Fibroblast of lung (primary cell): ENCODE data around the gene FGF5. TPM values are rescaled to one million over a fixed set of nuclear protein-coding genes. Genes with fewer than 3 reads are reported as not detected.
"Not testable (repeated sequence)": the region's sequence is repeated elsewhere in the genome, so short reads cannot be mapped to it uniquely, and the experiment has no call there.

Experiments
- DNase-seq, 2 donors: peaks; one replicate each; pipeline versions ENCODE4 v3.0.0 to v3.0.0-alpha.2; 2010; ENCODE audit warnings: low read depth in 2 of 2
- H2AFZ ChIP-seq: 2 replicates; pipeline ENCODE4 v1.5.1; 2012; ENCODE audit warnings: low read length, control low read depth, inconsistent platforms
- H3K27ac ChIP-seq: 2 replicates; pipeline ENCODE4 v1.5.1; 2011; ENCODE audit warnings: low read length, control low read depth; ENCODE audit not compliant: insufficient read depth
- H3K27me3 ChIP-seq: 2 replicates; pipeline ENCODE4 v1.5.1; 2011; ENCODE audit warnings: mild to moderate bottlenecking, low read length; ENCODE audit not compliant: control insufficient read depth, insufficient read depth
- H3K36me3 ChIP-seq: 2 replicates; pipeline ENCODE4 v1.5.1; 2011; ENCODE audit warnings: low read length; ENCODE audit not compliant: control insufficient read depth, insufficient read depth
- H3K4me1 ChIP-seq: 2 replicates; pipeline ENCODE4 v1.5.1; 2011; ENCODE audit warnings: low read length; ENCODE audit not compliant: control insufficient read depth, insufficient read depth; ENCODE audit errors: extremely low read depth
- H3K4me2 ChIP-seq: 2 replicates; pipeline ENCODE4 v1.5.1; 2011; ENCODE audit warnings: low read length, control low read depth; ENCODE audit not compliant: insufficient read depth; ENCODE audit errors: extremely low read depth
- H3K4me3 ChIP-seq, 4 experiments: fragments of 200-600 bp in 1 of 4; sonication (generic) in 1 of 4; replicated peaks in 1 of 4; 2 replicates each; pipeline ENCODE4 v1.5.1; 2011 to 2016; ENCODE audit warnings: low read length in 4 of 4, low read depth in 3 of 4, mild to moderate bottlenecking in 3 of 4, control low read depth in 2 of 4, inconsistent platforms in 1 of 4, mixed read lengths in 1 of 4; ENCODE audit not compliant: insufficient read depth in 1 of 4; ENCODE audit errors: control extremely low read depth in 1 of 4
- H3K79me2 ChIP-seq: 2 replicates; pipeline ENCODE4 v1.5.1; 2012; ENCODE audit warnings: mild to moderate bottlenecking, low read length, inconsistent platforms; ENCODE audit not compliant: control insufficient read depth, insufficient read depth
- H3K9ac ChIP-seq: 2 replicates; pipeline ENCODE4 v1.5.1; 2011; ENCODE audit warnings: mild to moderate bottlenecking, low read length, control low read depth; ENCODE audit not compliant: insufficient read depth
- H3K9me3 ChIP-seq: 2 replicates; pipeline ENCODE4 v1.5.1; 2012; ENCODE audit warnings: low read depth, low read length; ENCODE audit not compliant: control insufficient read depth, insufficient read depth
- H4K20me1 ChIP-seq: 2 replicates; pipeline ENCODE4 v1.5.1; 2011; ENCODE audit warnings: low read length; ENCODE audit not compliant: control insufficient read depth, insufficient read depth; ENCODE audit errors: extremely low read depth
- EZH2 ChIP-seq: IDR thresholded peaks from 2 replicates; pipeline ENCODE4 v1.5.1; 2012; ENCODE audit warnings: low read length, control low read depth, mild to moderate bottlenecking; ENCODE audit errors: missing control alignments
- polyA plus RNA-seq, 2 donors: library from polyadenylated mRNA; depleted of rRNA in 1 of 2; stranded (reverse) in 1 of 2; unstranded in 1 of 2; fragments of >200 nt; gene quantifications; 2 replicates each; pipeline ENCODE4 v1.2.1, GENCODE V29; 2011 to 2012; ENCODE audit warnings: missing spikeins in 1 of 2
- total RNA-seq: library from RNA; depleted of rRNA; stranded (reverse); fragments of >200 nt; gene quantifications from 2 replicates; pipeline ENCODE4 v1.2.1, GENCODE V29; 2014
- TF ChIP-seq, protein P1 (sequence below), 2 donors: IDR thresholded peaks in 1 of 2; conservative IDR thresholded peaks in 1 of 2; 1 replicate in 1 of 2; 2 replicates in 1 of 2; pipeline ENCODE4 v1.5.1; 2011 to 2012; ENCODE audit warnings: low read length in 2 of 2, control low read depth in 1 of 2, inconsistent platforms in 1 of 2, low read depth in 1 of 2, mild to moderate bottlenecking in 1 of 2

Gene FGF5
- total and polyA plus RNA-seq, 2 donors (not counting 1 experiment from before 2014, with no cell fraction given) = 25.8 to 56.4 TPM

DNA sequence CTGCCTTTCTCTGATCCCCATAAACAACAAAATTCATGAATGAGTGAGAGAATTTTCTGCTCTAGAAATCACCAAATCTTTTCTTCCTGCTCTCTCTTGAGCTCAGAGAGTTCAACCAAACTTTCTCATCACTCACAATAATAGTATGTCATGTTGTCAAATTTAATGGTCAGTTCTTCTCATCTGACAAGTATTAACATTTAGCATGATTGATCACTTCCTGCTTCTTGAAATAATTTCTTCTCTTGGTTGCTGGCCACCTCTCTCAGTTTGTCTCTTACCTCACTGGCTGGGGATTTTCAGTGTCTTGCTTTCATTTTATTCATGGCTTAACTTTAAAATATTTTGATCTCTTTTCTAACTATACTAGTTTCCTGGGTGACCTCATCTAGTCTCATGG lies 25.5 kb upstream of the FGF5 start:
- TF ChIP-seq, protein P1, sequence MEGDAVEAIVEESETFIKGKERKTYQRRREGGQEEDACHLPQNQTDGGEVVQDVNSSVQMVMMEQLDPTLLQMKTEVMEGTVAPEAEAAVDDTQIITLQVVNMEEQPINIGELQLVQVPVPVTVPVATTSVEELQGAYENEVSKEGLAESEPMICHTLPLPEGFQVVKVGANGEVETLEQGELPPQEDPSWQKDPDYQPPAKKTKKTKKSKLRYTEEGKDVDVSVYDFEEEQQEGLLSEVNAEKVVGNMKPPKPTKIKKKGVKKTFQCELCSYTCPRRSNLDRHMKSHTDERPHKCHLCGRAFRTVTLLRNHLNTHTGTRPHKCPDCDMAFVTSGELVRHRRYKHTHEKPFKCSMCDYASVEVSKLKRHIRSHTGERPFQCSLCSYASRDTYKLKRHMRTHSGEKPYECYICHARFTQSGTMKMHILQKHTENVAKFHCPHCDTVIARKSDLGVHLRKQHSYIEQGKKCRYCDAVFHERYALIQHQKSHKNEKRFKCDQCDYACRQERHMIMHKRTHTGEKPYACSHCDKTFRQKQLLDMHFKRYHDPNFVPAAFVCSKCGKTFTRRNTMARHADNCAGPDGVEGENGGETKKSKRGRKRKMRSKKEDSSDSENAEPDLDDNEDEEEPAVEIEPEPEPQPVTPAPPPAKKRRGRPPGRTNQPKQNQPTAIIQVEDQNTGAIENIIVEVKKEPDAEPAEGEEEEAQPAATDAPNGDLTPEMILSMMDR (conservative IDR thresholded peaks at IDR 0.05 in 1 of 2, IDR thresholded peaks at IDR 0.05 in 1 of 2; ENCODE audit: low read depth in 1 of 2, low read length in 2 of 2) = no peak
- no peak for TF ChIP-seq EZH2
- H3K27ac ChIP-seq = peak overlapping the region; percentile 52

DNA sequence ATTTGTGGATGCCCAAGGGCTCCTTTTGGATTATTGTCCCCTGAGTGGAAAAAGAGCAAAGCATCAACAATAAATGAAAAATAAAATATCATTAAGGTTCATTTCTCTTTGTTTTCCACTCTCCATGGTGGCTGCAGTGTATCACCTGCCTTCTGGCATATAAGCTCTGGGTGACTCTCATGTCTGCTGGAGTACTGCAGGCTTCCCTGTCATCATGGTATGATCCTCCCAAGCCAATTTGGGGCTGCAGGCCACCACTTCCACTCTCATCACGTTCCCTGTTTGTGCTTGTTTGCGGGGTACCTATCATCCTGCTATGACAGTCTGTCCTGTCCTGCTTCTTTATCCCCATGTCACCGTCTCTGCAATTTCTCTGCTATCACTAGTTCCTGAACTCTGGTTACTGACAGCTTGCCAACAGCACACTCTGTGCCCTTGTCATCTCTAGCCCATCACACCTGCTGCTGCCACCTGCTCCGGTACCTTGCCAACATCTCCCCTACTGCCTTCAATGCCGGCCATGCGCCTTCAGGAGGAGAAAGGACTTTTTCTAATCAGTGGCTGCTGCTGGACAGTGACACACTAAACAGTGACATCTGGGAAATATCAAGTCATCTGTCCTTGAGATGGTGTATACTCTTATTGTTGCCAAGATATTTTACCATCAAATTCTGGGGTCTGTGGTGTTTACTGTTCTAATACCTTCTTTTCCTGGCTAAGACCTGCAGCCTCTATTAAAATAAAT lies 23.0 kb upstream of the FGF5 start:
- TF ChIP-seq, protein P1 (conservative IDR thresholded peaks at IDR 0.05 in 1 of 2, IDR thresholded peaks at IDR 0.05 in 1 of 2; ENCODE audit: low read depth in 1 of 2, low read length in 2 of 2) = no peak
- no peak for TF ChIP-seq EZH2
- Histone ChIP-seq H2AFZ (no peak overlapping the region), H3K4me3 (no peak overlapping the region), H3K79me2 (no peaks in the 10 kb centered on the region), H3K9ac (no peak overlapping the region), H4K20me1 (no peaks in the 10 kb centered on the region), H3K27me3 (no peaks in the 10 kb centered on the region), H3K4me1 (peaks cover 14% of the 10 kb centered on the region), H3K27ac (no peak overlapping the region), H3K36me3 (no peaks in the 10 kb centered on the region), H3K4me2 (no peak overlapping the region), H3K9me3 (no peaks in the 10 kb centered on the region)
- DNase-seq = no peak

More for the DNA sequence above, 25.5 kb upstream of the FGF5 start:
- no peak overlapping the region for H3K9ac ChIP-seq
- H3K27me3 ChIP-seq = no peaks in the 10 kb centered on the region
- H3K4me1 ChIP-seq = peaks cover 27% of the 10 kb centered on the region
- H3K4me2 ChIP-seq = peak overlapping the region; percentile 58
- DNase-seq = peak in 1 of 2 donors; percentile 73
- H2AFZ ChIP-seq = no peak overlapping the region
- H3K36me3 ChIP-seq = no peaks in the 10 kb centered on the region
- no peaks in the 10 kb centered on the region for H3K79me2 ChIP-seq
- H3K4me3 ChIP-seq = no peak overlapping the region
- H3K9me3 ChIP-seq = no peaks in the 10 kb centered on the region
- no peaks in the 10 kb centered on the region for H4K20me1 ChIP-seq

DNA sequence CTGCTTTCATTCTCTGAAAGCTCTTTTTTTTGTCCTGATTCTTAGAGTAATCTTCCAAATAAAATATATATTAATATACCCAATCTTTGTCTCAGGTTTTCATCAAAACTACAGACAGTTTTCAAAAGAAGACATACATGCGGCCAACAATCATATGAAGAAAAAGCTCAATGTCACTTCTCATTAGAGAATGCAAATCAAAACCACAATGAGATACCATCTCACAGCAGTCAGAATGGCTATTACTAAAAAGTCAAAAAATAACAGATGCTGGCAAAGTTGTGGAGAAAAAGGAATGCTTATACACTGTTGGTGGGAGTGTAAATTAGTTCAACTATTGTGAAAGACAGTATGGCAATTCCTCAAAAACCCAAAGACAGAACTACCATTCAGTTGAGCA lies 19.0 kb upstream of the FGF5 start:
- not testable (repeated sequence) for H4K20me1 ChIP-seq, H3K79me2 ChIP-seq, H3K9me3 ChIP-seq, H3K4me2 ChIP-seq, H3K4me1 ChIP-seq, H2AFZ ChIP-seq, H3K9ac ChIP-seq, H3K27ac ChIP-seq, DNase-seq, H3K4me3 ChIP-seq, H3K36me3 ChIP-seq, H3K27me3 ChIP-seq
